HG03432 (cell line): ENCODE measurements around the gene ITGAD.

ENCODE experiments used
- ATAC-seq: cut with Tn5 transposase; IDR thresholded peaks from one replicate; pipeline ENCODE4 v1.9.1; 2021; ENCODE audit warnings: mild to moderate bottlenecking, moderate library complexity; ENCODE audit not compliant: unreplicated experiment

The ITGAD gene

GRCh38 chr16:31474173-31474714 is 81.1 kb downstream of the ITGAD start:
- ATAC-seq = no peak

GRCh38 chr16:31474773-31475738 is 81.9 kb downstream of the ITGAD start:
- no peak for ATAC-seq

GRCh38 chr16:31475946-31476302 is 82.8 kb downstream of the ITGAD start:
- no peak for ATAC-seq
